GM21825 (cell line): ENCODE results near the gene CXCL6.

Experiments used
- ATAC-seq: cut with Tn5 transposase; IDR thresholded peaks from one replicate; pipeline ENCODE4 v1.9.1; 2021; ENCODE audit warnings: mild to moderate bottlenecking, moderate library complexity; ENCODE audit not compliant: unreplicated experiment

The CXCL6 gene

GRCh38 chr4:73865431-73866096, 29.1 kb downstream of the CXCL6 start:
- no peak for ATAC-seq

- no peak for ATAC-seq
Measured at GRCh38 chr4:73866246-73866645, 29.8 kb downstream of the CXCL6 start.

- ATAC-seq = no peak
Measured at GRCh38 chr4:73867783-73868182, 31.3 kb downstream of the CXCL6 start.

GRCh38 chr4:73868206-73869129, 32.0 kb downstream of the CXCL6 start:
- ATAC-seq = no peak

GRCh38 chr4:73869130-73870055, 32.9 kb downstream of the CXCL6 start, which contains the start of gene CXCL1:
Gene CXCL1 (plus strand): TSS chr4:73869393. CDS start chr4:73869471, 78 bp downstream.
- no peak for ATAC-seq

GRCh38 chr4:73870260-73870659, 33.8 kb downstream of the CXCL6 start:
- no peak for ATAC-seq

GRCh38 chr4:73870768-73871167, 34.3 kb downstream of the CXCL6 start:
- ATAC-seq = no peak

- no peak for ATAC-seq
Measured at GRCh38 chr4:73871511-73872310, 35.2 kb downstream of the CXCL6 start.

- no peak for ATAC-seq
Measured at GRCh38 chr4:73872316-73873108, 36.0 kb downstream of the CXCL6 start.

GRCh38 chr4:73874386-73874785, 37.9 kb downstream of the CXCL6 start:
- ATAC-seq = no peak

- no peak for ATAC-seq
Measured at GRCh38 chr4:73875401-73875800, 38.9 kb downstream of the CXCL6 start.

GRCh38 chr4:73883306-73883705, 46.8 kb downstream of the CXCL6 start:
- no peak for ATAC-seq

- ATAC-seq = no peak
Measured at GRCh38 chr4:73885574-73886267, 49.2 kb downstream of the CXCL6 start.
